HepG2 (cell line): ENCODE measurements around the gene FMN2. TPM values are rescaled to one million over a fixed set of nuclear protein-coding genes. Genes with fewer than 3 reads are reported as not detected.

Source experiments
- HNF1A ChIP-seq, 2 experiments: sonication (generic) in 1 of 2; formaldehyde crosslinking in 1 of 2; IDR thresholded peaks; 2 replicates each; pipeline versions ENCODE4 v1.4.0 to v1.6.1; 2016 to 2020; ENCODE audit warnings: borderline replicate concordance in 1 of 2, low read depth in 1 of 2, mild to moderate bottlenecking in 1 of 2, missing genetic modification reagents in 1 of 2
- HOXD1 ChIP-seq: sonication (generic); formaldehyde crosslinking; IDR thresholded peaks from 2 replicates; pipeline ENCODE4 v1.5.0; 2020; ENCODE audit warnings: missing genetic modification reagents
- polyA plus RNA-seq, 8 experiments: library from polyadenylated mRNA; depleted of rRNA in 3 of 8; stranded (reverse) in 7 of 8; unstranded in 1 of 8; fragments of >200 nt; fragmentation: Illumina TruSeq in 4 of 8; extraction: Trizol in 4 of 8; gene quantifications; 2 replicates each; pipeline versions ENCODE4 v1.2.1 to v1.2.3, GENCODE V29; 2011 to 2016; ENCODE audit warnings: low read depth in 4 of 8, missing spikeins in 1 of 8, mixed read lengths in 1 of 8; ENCODE audit not compliant: insufficient read depth in 1 of 8
- total RNA-seq, 5 experiments: library from RNA; depleted of rRNA; stranded (reverse); fragments of >200 nt; fragmentation: Illumina TruSeq; extraction: Trizol; gene quantifications; 2 replicates each; pipeline ENCODE4 v1.2.3, GENCODE V29; 2016; ENCODE audit warnings: low read depth in 1 of 5
- TF ChIP-seq, protein P1 (sequence below), 2 experiments: sonication (generic) in 1 of 2; formaldehyde crosslinking in 1 of 2; IDR thresholded peaks; 2 replicates each; pipeline versions ENCODE4 v1.6.1 to v1.9.0; 2014 to 2022; ENCODE audit warnings: antibody characterized with exemption in 1 of 2, borderline replicate concordance in 1 of 2, inconsistent platforms in 1 of 2, low read depth in 1 of 2, missing genetic modification reagents in 1 of 2

Gene FMN2
- total and polyA plus RNA-seq, 2 of the 13 experiments (the other 11 are each of a cell fraction or from before 2014, with no cell fraction given) = not detected

GRCh38 chr1:240117930-240118329 lies 26.2 kb downstream of the FMN2 start (continued):
- TF ChIP-seq HNF1A (IDR thresholded peaks at IDR 0.05; ENCODE audit: low read depth) (no peak), HNF1A (CRISPR knock-in tag; IDR thresholded peaks at IDR 0.05; ENCODE audit: borderline replicate concordance) (no peak), HOXD1 (CRISPR knock-in tag) (no peak)
- TF ChIP-seq, protein P1, sequence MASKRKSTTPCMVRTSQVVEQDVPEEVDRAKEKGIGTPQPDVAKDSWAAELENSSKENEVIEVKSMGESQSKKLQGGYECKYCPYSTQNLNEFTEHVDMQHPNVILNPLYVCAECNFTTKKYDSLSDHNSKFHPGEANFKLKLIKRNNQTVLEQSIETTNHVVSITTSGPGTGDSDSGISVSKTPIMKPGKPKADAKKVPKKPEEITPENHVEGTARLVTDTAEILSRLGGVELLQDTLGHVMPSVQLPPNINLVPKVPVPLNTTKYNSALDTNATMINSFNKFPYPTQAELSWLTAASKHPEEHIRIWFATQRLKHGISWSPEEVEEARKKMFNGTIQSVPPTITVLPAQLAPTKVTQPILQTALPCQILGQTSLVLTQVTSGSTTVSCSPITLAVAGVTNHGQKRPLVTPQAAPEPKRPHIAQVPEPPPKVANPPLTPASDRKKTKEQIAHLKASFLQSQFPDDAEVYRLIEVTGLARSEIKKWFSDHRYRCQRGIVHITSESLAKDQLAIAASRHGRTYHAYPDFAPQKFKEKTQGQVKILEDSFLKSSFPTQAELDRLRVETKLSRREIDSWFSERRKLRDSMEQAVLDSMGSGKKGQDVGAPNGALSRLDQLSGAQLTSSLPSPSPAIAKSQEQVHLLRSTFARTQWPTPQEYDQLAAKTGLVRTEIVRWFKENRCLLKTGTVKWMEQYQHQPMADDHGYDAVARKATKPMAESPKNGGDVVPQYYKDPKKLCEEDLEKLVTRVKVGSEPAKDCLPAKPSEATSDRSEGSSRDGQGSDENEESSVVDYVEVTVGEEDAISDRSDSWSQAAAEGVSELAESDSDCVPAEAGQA (IDR thresholded peaks at IDR 0.05; ENCODE audit: low read depth) = no peak
- TF ChIP-seq, protein P1 (CRISPR knock-in tag; IDR thresholded peaks at IDR 0.05; ENCODE audit: borderline replicate concordance) = no peak
